Fibroblast of lung (primary cell): ENCODE data around the gene TCAIM. TPM values are rescaled to one million over a fixed set of nuclear protein-coding genes. Genes with fewer than 3 reads are reported as not detected.
"Not testable (repeated sequence)": the region's sequence is repeated elsewhere in the genome, so short reads cannot be mapped to it uniquely, and the experiment has no call there.

Source experiments
- DNase-seq, 2 donors: peaks; one replicate each; pipeline versions ENCODE4 v3.0.0 to v3.0.0-alpha.2; 2010; ENCODE audit warnings: low read depth in 2 of 2
- H2AFZ ChIP-seq: 2 replicates; pipeline ENCODE4 v1.5.1; 2012; ENCODE audit warnings: low read length, control low read depth, inconsistent platforms
- H3K27ac ChIP-seq: 2 replicates; pipeline ENCODE4 v1.5.1; 2011; ENCODE audit warnings: low read length, control low read depth; ENCODE audit not compliant: insufficient read depth
- H3K27me3 ChIP-seq: 2 replicates; pipeline ENCODE4 v1.5.1; 2011; ENCODE audit warnings: mild to moderate bottlenecking, low read length; ENCODE audit not compliant: control insufficient read depth, insufficient read depth
- H3K36me3 ChIP-seq: 2 replicates; pipeline ENCODE4 v1.5.1; 2011; ENCODE audit warnings: low read length; ENCODE audit not compliant: control insufficient read depth, insufficient read depth
- H3K4me1 ChIP-seq: 2 replicates; pipeline ENCODE4 v1.5.1; 2011; ENCODE audit warnings: low read length; ENCODE audit not compliant: control insufficient read depth, insufficient read depth; ENCODE audit errors: extremely low read depth
- H3K4me2 ChIP-seq: 2 replicates; pipeline ENCODE4 v1.5.1; 2011; ENCODE audit warnings: low read length, control low read depth; ENCODE audit not compliant: insufficient read depth; ENCODE audit errors: extremely low read depth
- H3K4me3 ChIP-seq, 4 experiments: fragments of 200-600 bp in 1 of 4; sonication (generic) in 1 of 4; replicated peaks in 1 of 4; 2 replicates each; pipeline ENCODE4 v1.5.1; 2011 to 2016; ENCODE audit warnings: low read length in 4 of 4, low read depth in 3 of 4, mild to moderate bottlenecking in 3 of 4, control low read depth in 2 of 4, inconsistent platforms in 1 of 4, mixed read lengths in 1 of 4; ENCODE audit not compliant: insufficient read depth in 1 of 4; ENCODE audit errors: control extremely low read depth in 1 of 4
- H3K79me2 ChIP-seq: 2 replicates; pipeline ENCODE4 v1.5.1; 2012; ENCODE audit warnings: mild to moderate bottlenecking, low read length, inconsistent platforms; ENCODE audit not compliant: control insufficient read depth, insufficient read depth
- H3K9ac ChIP-seq: 2 replicates; pipeline ENCODE4 v1.5.1; 2011; ENCODE audit warnings: mild to moderate bottlenecking, low read length, control low read depth; ENCODE audit not compliant: insufficient read depth
- H3K9me3 ChIP-seq: 2 replicates; pipeline ENCODE4 v1.5.1; 2012; ENCODE audit warnings: low read depth, low read length; ENCODE audit not compliant: control insufficient read depth, insufficient read depth
- H4K20me1 ChIP-seq: 2 replicates; pipeline ENCODE4 v1.5.1; 2011; ENCODE audit warnings: low read length; ENCODE audit not compliant: control insufficient read depth, insufficient read depth; ENCODE audit errors: extremely low read depth
- CTCF ChIP-seq, 2 donors: IDR thresholded peaks in 1 of 2; conservative IDR thresholded peaks in 1 of 2; 1 replicate in 1 of 2; 2 replicates in 1 of 2; pipeline ENCODE4 v1.5.1; 2011 to 2012; ENCODE audit warnings: low read length in 2 of 2, control low read depth in 1 of 2, inconsistent platforms in 1 of 2, low read depth in 1 of 2, mild to moderate bottlenecking in 1 of 2
- EZH2 ChIP-seq: IDR thresholded peaks from 2 replicates; pipeline ENCODE4 v1.5.1; 2012; ENCODE audit warnings: low read length, control low read depth, mild to moderate bottlenecking; ENCODE audit errors: missing control alignments
- polyA plus RNA-seq, 2 donors: library from polyadenylated mRNA; depleted of rRNA in 1 of 2; stranded (reverse) in 1 of 2; unstranded in 1 of 2; fragments of >200 nt; gene quantifications; 2 replicates each; pipeline ENCODE4 v1.2.1, GENCODE V29; 2011 to 2012; ENCODE audit warnings: missing spikeins in 1 of 2
- total RNA-seq: library from RNA; depleted of rRNA; stranded (reverse); fragments of >200 nt; gene quantifications from 2 replicates; pipeline ENCODE4 v1.2.1, GENCODE V29; 2014

TCAIM gene
- total and polyA plus RNA-seq, 2 donors (not counting 1 experiment from before 2014, with no cell fraction given) = 29.8 to 46.6 TPM

GRCh38 chr3:44396200-44397171, 57.9 kb downstream of the TCAIM start:
- no peak overlapping the region for H2AFZ ChIP-seq
- TF ChIP-seq CTCF (conservative IDR thresholded peaks at IDR 0.05 in 1 of 2, IDR thresholded peaks at IDR 0.05 in 1 of 2; ENCODE audit: low read depth in 1 of 2, low read length in 2 of 2) = no peak
- no peak for TF ChIP-seq EZH2
- H3K79me2 ChIP-seq = no peaks in the 10 kb centered on the region
- no peak overlapping the region for H3K9ac ChIP-seq
- no peaks in the 10 kb centered on the region for H3K36me3 ChIP-seq
- no peak overlapping the region for H3K4me3 ChIP-seq
- H3K9me3 ChIP-seq = no peaks in the 10 kb centered on the region
- H3K4me2 ChIP-seq = no peak overlapping the region
- no peaks in the 10 kb centered on the region for H4K20me1 ChIP-seq
- no peaks in the 10 kb centered on the region for H3K4me1 ChIP-seq
- no peaks in the 10 kb centered on the region for H3K27me3 ChIP-seq
- no peak for DNase-seq
- no peak overlapping the region for H3K27ac ChIP-seq

- not testable (repeated sequence) for H3K27me3 ChIP-seq, H3K9me3 ChIP-seq, H3K27ac ChIP-seq, H4K20me1 ChIP-seq, DNase-seq, H3K4me1 ChIP-seq, H3K4me3 ChIP-seq, H3K36me3 ChIP-seq, H3K4me2 ChIP-seq, H3K9ac ChIP-seq, H2AFZ ChIP-seq, H3K79me2 ChIP-seq
Measured at GRCh38 chr3:44398271-44398670, 59.7 kb downstream of the TCAIM start.

- TF ChIP-seq CTCF (conservative IDR thresholded peaks at IDR 0.05 in 1 of 2, IDR thresholded peaks at IDR 0.05 in 1 of 2; ENCODE audit: low read depth in 1 of 2, low read length in 2 of 2) (no peak), EZH2 (no peak)
- H3K27ac ChIP-seq = no peak overlapping the region
- H3K27me3 ChIP-seq = no peaks in the 10 kb centered on the region
- H3K36me3 ChIP-seq = no peaks in the 10 kb centered on the region
- no peak overlapping the region for H2AFZ ChIP-seq
- no peak overlapping the region for H3K9ac ChIP-seq
- H3K79me2 ChIP-seq = no peaks in the 10 kb centered on the region
- H3K4me1 ChIP-seq = no peaks in the 10 kb centered on the region
- no peak for DNase-seq
- H3K4me2 ChIP-seq = no peak overlapping the region
- H4K20me1 ChIP-seq = no peaks in the 10 kb centered on the region
- no peak overlapping the region for H3K4me3 ChIP-seq
- no peaks in the 10 kb centered on the region for H3K9me3 ChIP-seq
Measured at GRCh38 chr3:44398853-44399252, 60.3 kb downstream of the TCAIM start.
